ENCODE measurements around the gene TAF5L.
"Not testable (repeated sequence)": the region's sequence is repeated elsewhere in the genome, so short reads cannot be mapped to it uniquely, and the experiment has no call there.

TAF5L gene

GRCh38 chr1:229599218-229599954 is 26.5 kb downstream of the TAF5L start:
- FAIRE-seq = no peak

GRCh38 chr1:229597877-229598276 is 28.0 kb downstream of the TAF5L start:
- no peak for FAIRE-seq

- no peak for FAIRE-seq
Observed at GRCh38 chr1:229596925-229597699, 28.8 kb downstream of the TAF5L start.

GRCh38 chr1:229595876-229596275 is 30.0 kb downstream of the TAF5L start:
- FAIRE-seq = not testable (repeated sequence)

GRCh38 chr1:229594227-229595008 is 31.5 kb downstream of the TAF5L start:
- no peak for FAIRE-seq

GRCh38 chr1:229593800-229594199 is 32.1 kb downstream of the TAF5L start:
- no peak for FAIRE-seq

GRCh38 chr1:229590119-229590518 is 35.8 kb downstream of the TAF5L start:
- FAIRE-seq = no peak

GRCh38 chr1:229585338-229585737 is 40.6 kb downstream of the TAF5L start:
- FAIRE-seq = no peak

GRCh38 chr1:229582715-229583114 is 43.2 kb downstream of the TAF5L start:
- FAIRE-seq = no peak

GRCh38 chr1:229582011-229582694 is 43.8 kb downstream of the TAF5L start:
- FAIRE-seq = no peak

- FAIRE-seq = no peak
Observed at GRCh38 chr1:229581485-229581884, 44.4 kb downstream of the TAF5L start.

GRCh38 chr1:229579059-229579673 is 46.8 kb downstream of the TAF5L start:
- FAIRE-seq = no peak

- FAIRE-seq = no peak
Observed at GRCh38 chr1:229578168-229579058, 47.5 kb downstream of the TAF5L start.

GRCh38 chr1:229574679-229575442 is 51.1 kb downstream of the TAF5L start:
- no peak for FAIRE-seq

GRCh38 chr1:229572286-229572685 is 53.6 kb downstream of the TAF5L start:
- no peak for FAIRE-seq

GRCh38 chr1:229570891-229571516 is 54.9 kb downstream of the TAF5L start:
- no peak for FAIRE-seq

GRCh38 chr1:229570305-229570704 is 55.6 kb downstream of the TAF5L start:
- no peak for FAIRE-seq

- FAIRE-seq = no peak
Observed at GRCh38 chr1:229567109-229567868, 58.6 kb downstream of the TAF5L start.

GRCh38 chr1:229563701-229564100 is 62.2 kb downstream of the TAF5L start:
- FAIRE-seq = no peak

Measured in A204.1 (cell line).